Uterine smooth muscle cell (primary cell): ENCODE measurements around the gene KBTBD13. TPM values are rescaled to one million over a fixed set of nuclear protein-coding genes. Genes with fewer than 3 reads are reported as not detected.

Source experiments
- total RNA-seq: library from RNA; depleted of rRNA; stranded (reverse); fragments of >200 nt; gene quantifications from 2 replicates; pipeline ENCODE4 v1.2.3, GENCODE V29; 2014

The KBTBD13 gene
- not detected in 2 replicates for total RNA-seq

DNA sequence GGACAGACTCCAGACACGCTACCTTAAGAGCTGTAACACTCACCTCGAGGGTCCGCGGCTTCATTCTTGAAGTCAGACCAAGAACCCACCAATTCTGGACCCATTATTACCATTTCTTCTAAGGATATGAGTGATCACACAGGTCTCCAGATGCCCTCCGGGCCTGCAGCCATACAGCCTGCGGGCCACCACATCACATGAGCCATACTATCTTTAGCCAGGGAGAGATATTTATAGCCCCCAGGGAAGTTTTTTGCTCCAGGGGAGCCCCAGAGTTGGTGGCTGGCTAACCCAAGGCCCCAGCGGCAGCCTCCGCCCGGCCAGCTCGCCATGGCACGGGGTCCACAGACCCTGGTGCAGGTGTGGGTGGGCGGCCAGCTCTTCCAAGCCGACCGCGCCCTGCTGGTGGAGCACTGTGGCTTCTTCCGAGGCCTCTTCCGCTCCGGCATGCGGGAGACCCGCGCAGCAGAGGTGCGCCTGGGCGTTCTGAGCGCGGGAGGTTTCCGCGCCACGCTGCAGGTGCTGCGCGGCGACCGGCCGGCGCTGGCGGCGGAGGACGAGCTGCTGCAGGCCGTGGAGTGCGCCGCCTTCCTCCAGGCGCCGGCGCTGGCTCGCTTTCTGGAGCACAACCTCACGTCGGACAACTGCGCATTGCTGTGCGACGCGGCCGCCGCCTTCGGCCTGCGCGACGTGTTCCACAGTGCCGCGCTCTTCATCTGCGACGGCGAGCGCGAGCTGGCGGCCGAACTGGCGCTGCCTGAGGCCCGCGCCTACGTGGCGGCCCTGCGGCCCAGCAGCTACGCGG lies at the start of gene KBTBD13:
KBTBD13 (plus strand) TSS at position 261 of the 805 bp plus-strand sequence; CDS start at position 331, 70 bp downstream.

GRCh38 chr15:65028921-65029735 lies 47.4 kb upstream of the KBTBD13 start, which contains the start of gene MTFMT:
Gene MTFMT, minus strand, starts transcription at chr15:65029639. Its CDS starts 26 bp downstream, at chr15:65029613.

GRCh38 chr15:65044724-65045481 lies 31.6 kb upstream of the KBTBD13 start, which contains the start of gene SLC51B:
Gene SLC51B, plus strand, starts transcription at chr15:65045387. Its CDS starts 4,618 bp downstream, at chr15:65050005.

GRCh38 chr15:65067645-65068402 lies 8.7 kb upstream of the KBTBD13 start, which contains the start of gene RASL12:
Gene RASL12, minus strand, starts transcription at chr15:65067991. Its CDS starts 156 bp downstream, at chr15:65067835.

GRCh38 chr15:65115086-65115485 lies 38.5 kb downstream of the KBTBD13 start, which contains the start of gene UBAP1L:
Gene UBAP1L, minus strand, starts transcription at chr15:65115200. Its CDS starts 8,985 bp downstream, at chr15:65106215.

Other genes with a start within 250 kb of the KBTBD13 start
- 15.8 and 16.9 TPM in 2 replicates for gene PLEKHO2, start 234.8 kb upstream of the KBTBD13 start, total RNA-seq
- gene ANKDD1A, start 164.8 kb upstream of the KBTBD13 start, total RNA-seq, result 3.1 and 3.5 TPM in 2 replicates
- gene SPG21, start 86.8 kb upstream of the KBTBD13 start, total RNA-seq, result 62.5 and 90.6 TPM in 2 replicates
- gene MTFMT, start 47.1 kb upstream of the KBTBD13 start, total RNA-seq, result 22.0 and 30.3 TPM in 2 replicates
- gene SLC51B, start 31.4 kb upstream of the KBTBD13 start, total RNA-seq, result 0.12 and 0.33 TPM in 2 replicates
- 0.87 and 4.1 TPM in 2 replicates for gene RASL12, start 8.8 kb upstream of the KBTBD13 start, total RNA-seq
- 1.3 and 1.7 TPM in 2 replicates for gene UBAP1L, start 38.5 kb downstream of the KBTBD13 start, total RNA-seq
- gene PDCD7, start 57.1 kb downstream of the KBTBD13 start, total RNA-seq, result 22.7 and 24.9 TPM in 2 replicates
- 45.1 and 53.0 TPM in 2 replicates for gene CLPX, start 108.6 kb downstream of the KBTBD13 start, total RNA-seq
- gene CILP, start 134.7 kb downstream of the KBTBD13 start, total RNA-seq, result under 0.01 and 0.12 TPM in 2 replicates
- gene PARP16, start 210.1 kb downstream of the KBTBD13 start, total RNA-seq, result 1.5 and 1.7 TPM in 2 replicates
- gene RNU5A-1, start 219.3 kb downstream of the KBTBD13 start, total RNA-seq, result under 0.01 TPM in 1 of 2 replicates, not detected in the other
- gene RNU5B-1, start 227.9 kb downstream of the KBTBD13 start, total RNA-seq, result not detected in 2 replicates